Liver (tissue), 9 donors: ENCODE results near the gene CYP3A7. TPM values are rescaled to one million over a fixed set of nuclear protein-coding genes. Genes with fewer than 3 reads are reported as not detected.

Source experiments
- DNase-seq: peaks from one replicate; pipeline ENCODE4 v3.0.0-alpha.2; 2017; ENCODE audit warnings: low spot score
- H3K27ac ChIP-seq, 2 donors: one replicate each; pipeline ENCODE4 v1.7.0; 2013; ENCODE audit warnings: inconsistent platforms in 2 of 2, low read length in 2 of 2, control low read depth in 1 of 2, low read depth in 1 of 2, mild to moderate bottlenecking in 1 of 2
- H3K27me3 ChIP-seq, 4 donors: one replicate each; pipeline versions ENCODE4 v1.6.1 to v1.7.0; 2013; ENCODE audit warnings: low read length in 3 of 4, inconsistent platforms in 1 of 4, mild to moderate bottlenecking in 1 of 4, moderate library complexity in 1 of 4; ENCODE audit not compliant: control insufficient read depth in 4 of 4, insufficient read depth in 4 of 4
- H3K36me3 ChIP-seq, 4 donors: one replicate each; pipeline versions ENCODE4 v1.6.1 to v1.7.0; 2013; ENCODE audit warnings: low read length in 3 of 4, mild to moderate bottlenecking in 3 of 4, low read depth in 1 of 4, moderate library complexity in 1 of 4; ENCODE audit not compliant: control insufficient read depth in 4 of 4, insufficient read depth in 3 of 4
- H3K4me1 ChIP-seq, 4 donors: one replicate each; pipeline versions ENCODE4 v1.6.1 to v1.7.0; 2013; ENCODE audit warnings: low read length in 3 of 4, mild to moderate bottlenecking in 3 of 4, moderate library complexity in 1 of 4; ENCODE audit not compliant: control insufficient read depth in 4 of 4, insufficient read depth in 4 of 4
- H3K4me3 ChIP-seq, 3 donors: one replicate each; pipeline versions ENCODE4 v1.6.1 to v1.7.0; 2013; ENCODE audit warnings: low read length in 3 of 3, control low read depth in 1 of 3, low read depth in 1 of 3, mild to moderate bottlenecking in 1 of 3
- H3K9ac ChIP-seq, 2 donors: one replicate each; pipeline ENCODE4 v1.7.0; 2013; ENCODE audit warnings: low read length in 2 of 2, mild to moderate bottlenecking in 2 of 2, moderate library complexity in 2 of 2, control low read depth in 1 of 2, low read depth in 1 of 2
- H3K9me3 ChIP-seq, 4 donors: one replicate each; pipeline versions ENCODE4 v1.6.1 to v1.7.0; 2013; ENCODE audit warnings: low read length in 3 of 4; ENCODE audit not compliant: control insufficient read depth in 4 of 4
- EGR1 ChIP-seq, 2 donors: IDR thresholded peaks; 2 replicates each; pipeline ENCODE4 v1.6.1; 2016 to 2018; ENCODE audit warnings: antibody characterized with exemption in 2 of 2, low read depth in 2 of 2
- FOXA1 ChIP-seq: IDR thresholded peaks from 2 replicates; pipeline ENCODE4 v1.6.1; 2016; ENCODE audit warnings: antibody characterized with exemption
- FOXA2 ChIP-seq: IDR thresholded peaks from 2 replicates; pipeline ENCODE4 v1.6.1; 2016; ENCODE audit warnings: antibody characterized with exemption
- GABPA ChIP-seq, 2 donors: IDR thresholded peaks in 1 of 2; conservative IDR thresholded peaks in 1 of 2; 2 replicates each; pipeline ENCODE4 v1.6.1; 2016; ENCODE audit warnings: antibody characterized with exemption in 2 of 2, mild to moderate bottlenecking in 1 of 2, moderate library complexity in 1 of 2
- HNF4A ChIP-seq, 2 donors: conservative IDR thresholded peaks; 2 replicates each; pipeline ENCODE4 v1.6.1; 2016; ENCODE audit warnings: antibody characterized with exemption in 2 of 2, mild to moderate bottlenecking in 2 of 2
- HNF4G ChIP-seq: IDR thresholded peaks from 2 replicates; pipeline ENCODE4 v1.6.1; 2016; ENCODE audit warnings: antibody characterized with exemption
- JUND ChIP-seq, 2 donors: IDR thresholded peaks; 2 replicates each; pipeline ENCODE4 v1.6.1; 2016; ENCODE audit warnings: antibody characterized with exemption in 2 of 2
- NR2F2 ChIP-seq: IDR thresholded peaks from 2 replicates; pipeline ENCODE4 v1.6.1; 2016; ENCODE audit warnings: antibody characterized with exemption
- RAD21 ChIP-seq, 2 donors: IDR thresholded peaks; 2 replicates each; pipeline ENCODE4 v1.6.1; 2016; ENCODE audit warnings: antibody characterized with exemption in 2 of 2, mild to moderate bottlenecking in 2 of 2
- RXRA ChIP-seq, 2 donors: IDR thresholded peaks; 2 replicates each; pipeline ENCODE4 v1.6.1; 2017 to 2018; ENCODE audit warnings: antibody characterized with exemption in 2 of 2, mild to moderate bottlenecking in 1 of 2
- SP1 ChIP-seq: IDR thresholded peaks from 2 replicates; pipeline ENCODE4 v1.6.1; 2018; ENCODE audit warnings: antibody characterized with exemption, mild to moderate bottlenecking
- TAF1 ChIP-seq: conservative IDR thresholded peaks from 2 replicates; pipeline ENCODE4 v1.6.1; 2016; ENCODE audit warnings: antibody characterized with exemption, mild to moderate bottlenecking
- YY1 ChIP-seq: IDR thresholded peaks from 2 replicates; pipeline ENCODE4 v1.6.1; 2016; ENCODE audit warnings: antibody characterized with exemption, mild to moderate bottlenecking
- WGBS: extraction: QIAGEN DNeasy Blood & Tissue Kit; methylation state at CpG from one replicate; pipeline ENCODE4 v1.1.7; 2013; 5-methylcytosine and 5-hydroxymethylcytosine counted together
- polyA plus RNA-seq, 2 donors: library from polyadenylated mRNA; stranded (reverse) in 1 of 2; unstranded in 1 of 2; fragments of 200-250 nt in 1 of 2; fragments of >200 nt in 1 of 2; fragmentation: Nextera tagmentation in 1 of 2; extraction: Ambion mirVana in 1 of 2; gene quantifications; one replicate each; pipeline versions ENCODE4 v1.2.1 to v1.2.3, GENCODE V29; 2013 to 2015
- total RNA-seq, 2 donors: library from RNA; depleted of rRNA; stranded (reverse); fragments of >200 nt; gene quantifications; one replicate each; pipeline ENCODE4 v1.2.3, GENCODE V29; 2014
- TF ChIP-seq, protein P1 (sequence below): IDR thresholded peaks from 2 replicates; pipeline ENCODE4 v1.6.1; 2016; ENCODE audit warnings: antibody characterized with exemption
- TF ChIP-seq, protein P2 (sequence below): IDR thresholded peaks from 2 replicates; pipeline ENCODE4 v1.6.1; 2016; ENCODE audit warnings: antibody characterized with exemption
- TF ChIP-seq, protein P3 (sequence below): fragments of 150-350 bp; IDR thresholded peaks from 2 replicates; pipeline ENCODE4 v1.5.1; 2017; ENCODE audit warnings: improper control_type of control experiment, low read depth, low read length; ENCODE audit not compliant: missing input control
- TF ChIP-seq, protein P4 (sequence below): IDR thresholded peaks from 2 replicates; pipeline ENCODE4 v1.6.1; 2016; ENCODE audit warnings: antibody characterized with exemption, mild to moderate bottlenecking
- TF ChIP-seq, protein P5 (sequence below): IDR thresholded peaks from 2 replicates; pipeline ENCODE4 v1.6.1; 2016; ENCODE audit warnings: antibody characterized with exemption
- donor health status: healthy.
- donor health status: healthy.
- donor health status: healthy.
- donor health status: healthy.
- donor health status: healthy.

Gene CYP3A7
- total and polyA plus RNA-seq, 4 donors: 36.1 to 2,448 (median 83.4) TPM

DNA sequence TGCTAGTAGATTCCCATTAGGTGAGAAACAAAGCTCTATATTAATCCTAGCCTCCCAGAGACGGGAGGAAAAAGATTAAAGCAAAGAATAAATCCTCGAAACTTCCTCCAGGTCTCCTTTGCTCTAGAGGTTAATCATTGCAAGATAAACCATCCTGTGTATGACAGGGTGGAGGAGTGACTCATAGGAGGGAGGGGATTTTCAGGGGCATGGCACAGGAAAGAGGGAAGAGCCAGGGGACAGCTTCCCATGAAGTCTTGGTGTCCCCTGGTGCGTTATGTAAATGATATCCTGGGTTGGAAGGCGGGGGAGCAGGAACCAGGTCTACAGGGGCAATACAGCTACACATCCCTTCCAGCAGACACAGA lies 56.0 kb downstream of the CYP3A7 start:
- Histone ChIP-seq H3K9me3 (no peaks in the 10 kb centered on the region), H3K4me1 (peaks cover 0 to 24% (median 6%) of the 10 kb centered on the region in 4 donors), H3K27me3 (no peaks in the 10 kb centered on the region), H3K9ac (peak overlapping the region; percentile 83 to 97), H3K36me3 (peaks cover 5 to 40% (median 23%) of the 10 kb centered on the region in 4 donors), H3K27ac (peak overlapping the region; percentile 79 to 89), H3K4me3 (peak overlapping the region; percentile 58 to 95 (median 74))
- 18% methylated on average over 4 of the region's 4 CpGs for WGBS
- peak; percentile 11 to 49 for TF ChIP-seq RAD21 (IDR thresholded peaks at IDR 0.05)
- TF ChIP-seq JUND (IDR thresholded peaks at IDR 0.05): peak; percentile 80 to 81
- TF ChIP-seq HNF4G: no peak
- peak in 1 of 2 donors; percentile 5 for TF ChIP-seq EGR1 (IDR thresholded peaks at IDR 0.05; ENCODE audit: low read depth in 2 of 2)
- TF ChIP-seq, protein P1, sequence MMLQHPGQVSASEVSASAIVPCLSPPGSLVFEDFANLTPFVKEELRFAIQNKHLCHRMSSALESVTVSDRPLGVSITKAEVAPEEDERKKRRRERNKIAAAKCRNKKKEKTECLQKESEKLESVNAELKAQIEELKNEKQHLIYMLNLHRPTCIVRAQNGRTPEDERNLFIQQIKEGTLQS: peak; percentile 41
- DNase-seq: no peak

DNA sequence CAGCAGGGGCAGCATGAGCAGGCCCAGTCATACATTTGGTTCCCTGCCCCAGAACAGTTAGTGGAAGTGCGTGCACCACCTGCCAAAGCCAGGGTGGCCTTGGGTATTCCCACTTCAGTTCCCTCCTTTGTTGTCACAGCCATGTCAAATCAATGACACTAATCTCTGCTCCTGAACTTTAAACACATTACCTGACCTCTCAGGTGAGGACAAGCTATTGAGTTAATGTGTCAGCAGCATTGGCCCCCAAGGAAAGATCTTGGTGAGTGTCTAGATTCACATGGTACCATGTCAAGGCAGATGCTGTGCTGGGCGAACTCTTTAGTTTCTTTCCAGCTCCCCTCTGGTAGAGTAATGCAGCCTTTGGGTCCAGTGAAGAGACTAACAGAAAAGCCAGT lies 57.3 kb downstream of the CYP3A7 start:
- Histone ChIP-seq H3K27ac (peak overlapping the region; percentile 79 to 89), H3K9me3 (no peaks in the 10 kb centered on the region), H3K4me1 (peaks cover 0 to 24% (median 6%) of the 10 kb centered on the region in 4 donors), H3K4me3 (peak overlapping the region; percentile 58 to 95 (median 74)), H3K36me3 (peaks cover 5 to 53% (median 35%) of the 10 kb centered on the region in 4 donors), H3K27me3 (no peaks in the 10 kb centered on the region), H3K9ac (peak overlapping the region; percentile 83 to 97)
- no peak for DNase-seq
- TF ChIP-seq GABPA (IDR thresholded peaks at IDR 0.05 in 1 of 2, conservative IDR thresholded peaks at IDR 0.05 in 1 of 2): no peak
- TF ChIP-seq FOXA2: no peak
- peak in 1 of 2 donors; percentile 37 for TF ChIP-seq JUND (IDR thresholded peaks at IDR 0.05)
- TF ChIP-seq TAF1: no peak
- no peak for TF ChIP-seq HNF4G
- no peak for TF ChIP-seq FOXA1
- TF ChIP-seq SP1: peak; percentile 26
- TF ChIP-seq HNF4A (conservative IDR thresholded peaks at IDR 0.05): peak; percentile 24 to 50
- TF ChIP-seq, protein P2, sequence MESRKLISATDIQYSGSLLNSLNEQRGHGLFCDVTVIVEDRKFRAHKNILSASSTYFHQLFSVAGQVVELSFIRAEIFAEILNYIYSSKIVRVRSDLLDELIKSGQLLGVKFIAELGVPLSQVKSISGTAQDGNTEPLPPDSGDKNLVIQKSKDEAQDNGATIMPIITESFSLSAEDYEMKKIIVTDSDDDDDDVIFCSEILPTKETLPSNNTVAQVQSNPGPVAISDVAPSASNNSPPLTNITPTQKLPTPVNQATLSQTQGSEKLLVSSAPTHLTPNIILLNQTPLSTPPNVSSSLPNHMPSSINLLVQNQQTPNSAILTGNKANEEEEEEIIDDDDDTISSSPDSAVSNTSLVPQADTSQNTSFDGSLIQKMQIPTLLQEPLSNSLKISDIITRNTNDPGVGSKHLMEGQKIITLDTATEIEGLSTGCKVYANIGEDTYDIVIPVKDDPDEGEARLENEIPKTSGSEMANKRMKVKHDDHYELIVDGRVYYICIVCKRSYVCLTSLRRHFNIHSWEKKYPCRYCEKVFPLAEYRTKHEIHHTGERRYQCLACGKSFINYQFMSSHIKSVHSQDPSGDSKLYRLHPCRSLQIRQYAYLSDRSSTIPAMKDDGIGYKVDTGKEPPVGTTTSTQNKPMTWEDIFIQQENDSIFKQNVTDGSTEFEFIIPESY: no peak
- TF ChIP-seq, protein P1: peak; percentile 11
- TF ChIP-seq, protein P3, sequence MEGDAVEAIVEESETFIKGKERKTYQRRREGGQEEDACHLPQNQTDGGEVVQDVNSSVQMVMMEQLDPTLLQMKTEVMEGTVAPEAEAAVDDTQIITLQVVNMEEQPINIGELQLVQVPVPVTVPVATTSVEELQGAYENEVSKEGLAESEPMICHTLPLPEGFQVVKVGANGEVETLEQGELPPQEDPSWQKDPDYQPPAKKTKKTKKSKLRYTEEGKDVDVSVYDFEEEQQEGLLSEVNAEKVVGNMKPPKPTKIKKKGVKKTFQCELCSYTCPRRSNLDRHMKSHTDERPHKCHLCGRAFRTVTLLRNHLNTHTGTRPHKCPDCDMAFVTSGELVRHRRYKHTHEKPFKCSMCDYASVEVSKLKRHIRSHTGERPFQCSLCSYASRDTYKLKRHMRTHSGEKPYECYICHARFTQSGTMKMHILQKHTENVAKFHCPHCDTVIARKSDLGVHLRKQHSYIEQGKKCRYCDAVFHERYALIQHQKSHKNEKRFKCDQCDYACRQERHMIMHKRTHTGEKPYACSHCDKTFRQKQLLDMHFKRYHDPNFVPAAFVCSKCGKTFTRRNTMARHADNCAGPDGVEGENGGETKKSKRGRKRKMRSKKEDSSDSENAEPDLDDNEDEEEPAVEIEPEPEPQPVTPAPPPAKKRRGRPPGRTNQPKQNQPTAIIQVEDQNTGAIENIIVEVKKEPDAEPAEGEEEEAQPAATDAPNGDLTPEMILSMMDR: no peak
- peak; percentile 82 to 87 for TF ChIP-seq RXRA (IDR thresholded peaks at IDR 0.05)
- no peak for TF ChIP-seq NR2F2
- TF ChIP-seq, protein P4, sequence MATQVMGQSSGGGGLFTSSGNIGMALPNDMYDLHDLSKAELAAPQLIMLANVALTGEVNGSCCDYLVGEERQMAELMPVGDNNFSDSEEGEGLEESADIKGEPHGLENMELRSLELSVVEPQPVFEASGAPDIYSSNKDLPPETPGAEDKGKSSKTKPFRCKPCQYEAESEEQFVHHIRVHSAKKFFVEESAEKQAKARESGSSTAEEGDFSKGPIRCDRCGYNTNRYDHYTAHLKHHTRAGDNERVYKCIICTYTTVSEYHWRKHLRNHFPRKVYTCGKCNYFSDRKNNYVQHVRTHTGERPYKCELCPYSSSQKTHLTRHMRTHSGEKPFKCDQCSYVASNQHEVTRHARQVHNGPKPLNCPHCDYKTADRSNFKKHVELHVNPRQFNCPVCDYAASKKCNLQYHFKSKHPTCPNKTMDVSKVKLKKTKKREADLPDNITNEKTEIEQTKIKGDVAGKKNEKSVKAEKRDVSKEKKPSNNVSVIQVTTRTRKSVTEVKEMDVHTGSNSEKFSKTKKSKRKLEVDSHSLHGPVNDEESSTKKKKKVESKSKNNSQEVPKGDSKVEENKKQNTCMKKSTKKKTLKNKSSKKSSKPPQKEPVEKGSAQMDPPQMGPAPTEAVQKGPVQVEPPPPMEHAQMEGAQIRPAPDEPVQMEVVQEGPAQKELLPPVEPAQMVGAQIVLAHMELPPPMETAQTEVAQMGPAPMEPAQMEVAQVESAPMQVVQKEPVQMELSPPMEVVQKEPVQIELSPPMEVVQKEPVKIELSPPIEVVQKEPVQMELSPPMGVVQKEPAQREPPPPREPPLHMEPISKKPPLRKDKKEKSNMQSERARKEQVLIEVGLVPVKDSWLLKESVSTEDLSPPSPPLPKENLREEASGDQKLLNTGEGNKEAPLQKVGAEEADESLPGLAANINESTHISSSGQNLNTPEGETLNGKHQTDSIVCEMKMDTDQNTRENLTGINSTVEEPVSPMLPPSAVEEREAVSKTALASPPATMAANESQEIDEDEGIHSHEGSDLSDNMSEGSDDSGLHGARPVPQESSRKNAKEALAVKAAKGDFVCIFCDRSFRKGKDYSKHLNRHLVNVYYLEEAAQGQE: no peak
- TF ChIP-seq YY1: no peak
- TF ChIP-seq RAD21 (IDR thresholded peaks at IDR 0.05): peak in 1 of 2 donors; percentile 11
- TF ChIP-seq, protein P5, sequence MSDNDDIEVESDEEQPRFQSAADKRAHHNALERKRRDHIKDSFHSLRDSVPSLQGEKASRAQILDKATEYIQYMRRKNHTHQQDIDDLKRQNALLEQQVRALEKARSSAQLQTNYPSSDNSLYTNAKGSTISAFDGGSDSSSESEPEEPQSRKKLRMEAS: no peak
- no peak for TF ChIP-seq EGR1 (IDR thresholded peaks at IDR 0.05; ENCODE audit: low read depth in 2 of 2)
- WGBS: 36% methylated on average over 2 of the region's 2 CpGs
